Fibroblast of upper back skin (primary cell): ENCODE data around the gene DLX1.

Experiments
- DNase-seq: peaks from one replicate; pipeline ENCODE4 v3.0.0-alpha.2; 2013

The DLX1 gene

DNA sequence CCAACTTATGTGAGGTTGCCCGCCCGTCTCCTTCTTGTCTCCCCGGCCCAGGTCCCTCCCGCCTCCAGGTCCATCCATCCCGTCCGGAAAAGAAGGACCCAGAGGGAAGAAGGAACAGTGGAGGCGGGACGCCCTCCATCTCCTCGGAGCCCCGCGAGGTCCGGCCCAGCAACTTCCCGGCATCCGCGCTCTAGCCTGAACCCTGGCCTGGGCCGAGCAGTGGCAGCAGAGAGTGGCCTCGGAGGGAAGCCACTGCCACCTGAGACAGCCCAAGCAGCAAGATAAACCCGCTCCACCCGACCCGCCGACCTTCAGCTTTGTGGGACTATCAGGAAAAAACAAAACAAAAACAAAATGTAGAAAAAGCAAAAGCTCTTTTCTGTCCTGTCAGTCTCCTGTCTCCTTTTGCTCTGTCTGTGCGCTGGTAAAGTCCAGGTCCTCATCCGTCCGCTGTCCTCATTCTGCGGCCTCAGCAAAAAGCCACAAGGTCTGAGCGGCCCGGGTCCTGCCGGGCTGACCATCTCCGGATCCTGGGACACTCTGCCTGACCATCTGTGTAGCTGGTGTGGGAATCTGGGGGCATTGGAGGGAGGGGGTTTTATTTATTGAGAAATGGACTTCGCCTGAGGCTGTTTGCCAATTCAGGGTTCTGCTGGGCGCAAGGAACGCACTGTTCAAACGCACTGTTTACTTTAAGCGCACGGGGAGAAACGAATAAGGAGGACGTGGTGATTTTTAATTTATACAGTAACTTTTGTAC lies 3.1 kb downstream of the DLX1 start:
- DNase-seq = no peak

- no peak for DNase-seq
These were observed 3.7 kb downstream of the DLX1 start for GRCh38 chr2:172089005-172089504.

- DNase-seq = no peak
These were observed 4.3 kb downstream of the DLX1 start for GRCh38 chr2:172089633-172090032.

DNA sequence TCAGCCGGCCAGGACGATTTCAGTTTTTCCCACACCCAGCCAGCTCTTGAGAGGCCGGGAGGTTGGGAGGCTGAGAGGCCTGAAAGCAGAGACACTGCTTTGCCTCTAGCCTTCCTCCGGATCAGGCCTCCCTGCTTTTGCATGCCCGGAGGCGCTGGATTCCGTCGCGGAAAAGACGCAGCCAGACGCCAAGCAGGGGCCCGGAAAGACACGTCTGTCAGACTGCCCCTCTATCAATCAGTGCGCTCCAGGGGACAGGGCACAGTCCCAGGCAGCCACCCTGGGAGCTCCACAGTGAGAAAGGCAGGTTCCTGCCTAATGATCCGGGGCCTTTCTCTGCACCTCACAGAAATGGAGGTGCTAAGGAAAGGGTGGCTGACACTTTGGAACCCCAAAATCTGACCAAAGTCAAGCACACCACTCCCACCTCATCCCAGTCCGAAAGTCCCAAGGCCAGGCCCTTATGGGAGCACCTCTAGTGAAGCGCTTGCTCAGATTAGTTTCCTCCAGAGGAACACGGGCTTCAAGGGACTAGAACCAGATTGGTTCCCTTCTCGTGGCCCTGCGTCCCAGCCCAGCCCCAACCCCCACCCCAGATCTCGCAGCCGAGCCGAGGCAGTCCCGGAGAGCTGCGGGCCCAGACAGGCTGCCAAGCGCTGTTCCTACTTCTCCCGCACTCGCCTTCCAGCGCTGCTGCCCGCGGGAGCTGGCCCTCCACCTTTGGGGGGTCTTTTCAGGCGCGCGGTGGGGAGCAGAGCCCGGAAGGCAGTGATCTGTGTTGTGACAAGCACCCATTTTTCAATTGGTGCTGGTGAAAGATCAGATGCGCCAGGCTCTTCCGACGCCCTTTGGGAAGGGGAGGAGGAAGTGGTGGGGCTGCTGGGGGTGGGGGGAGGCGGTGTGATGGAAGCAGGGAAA lies 5.0 kb downstream of the DLX1 start:
- DNase-seq = no peak

GRCh38 chr2:172091000-172091641 lies 5.8 kb downstream of the DLX1 start:
- no peak for DNase-seq

DNA sequence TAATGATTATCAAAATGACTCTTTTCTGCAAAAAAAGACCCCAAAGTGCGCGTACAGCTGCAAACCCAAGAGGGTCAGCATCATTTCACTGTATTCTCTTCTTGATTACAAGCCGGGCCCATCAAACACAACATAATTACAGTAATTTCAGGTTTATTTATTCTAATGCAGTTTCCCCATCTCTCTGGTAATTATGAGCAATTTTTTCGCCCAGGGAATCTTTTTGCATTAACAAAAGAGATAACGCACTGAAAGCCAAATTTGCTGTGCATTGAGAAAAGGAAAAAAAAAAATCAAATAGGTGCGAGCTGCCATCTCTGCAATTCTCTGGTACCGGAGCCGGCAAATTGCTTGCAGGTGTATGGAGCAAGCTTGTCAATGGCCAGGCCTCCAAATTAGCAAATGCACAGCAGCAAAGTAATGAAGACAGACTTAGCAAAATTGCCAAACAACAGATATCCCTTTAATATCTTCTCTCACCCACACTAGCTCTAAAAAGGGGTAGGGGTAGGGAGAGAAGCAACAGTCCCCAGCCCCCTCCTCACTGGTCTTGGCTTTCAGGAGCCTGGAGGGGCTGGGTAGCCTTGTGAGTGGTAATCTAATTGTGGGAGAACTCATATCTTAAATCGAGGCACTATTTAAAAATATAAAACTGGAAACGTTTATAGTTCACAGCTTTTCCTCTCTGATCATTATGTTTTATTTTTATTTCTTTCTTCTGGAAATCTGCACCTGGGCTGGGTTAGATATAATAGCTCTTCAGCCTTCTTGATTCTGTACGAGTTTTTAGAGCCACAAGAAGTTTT lies 6.7 kb downstream of the DLX1 start:
- DNase-seq = no peak

DNA sequence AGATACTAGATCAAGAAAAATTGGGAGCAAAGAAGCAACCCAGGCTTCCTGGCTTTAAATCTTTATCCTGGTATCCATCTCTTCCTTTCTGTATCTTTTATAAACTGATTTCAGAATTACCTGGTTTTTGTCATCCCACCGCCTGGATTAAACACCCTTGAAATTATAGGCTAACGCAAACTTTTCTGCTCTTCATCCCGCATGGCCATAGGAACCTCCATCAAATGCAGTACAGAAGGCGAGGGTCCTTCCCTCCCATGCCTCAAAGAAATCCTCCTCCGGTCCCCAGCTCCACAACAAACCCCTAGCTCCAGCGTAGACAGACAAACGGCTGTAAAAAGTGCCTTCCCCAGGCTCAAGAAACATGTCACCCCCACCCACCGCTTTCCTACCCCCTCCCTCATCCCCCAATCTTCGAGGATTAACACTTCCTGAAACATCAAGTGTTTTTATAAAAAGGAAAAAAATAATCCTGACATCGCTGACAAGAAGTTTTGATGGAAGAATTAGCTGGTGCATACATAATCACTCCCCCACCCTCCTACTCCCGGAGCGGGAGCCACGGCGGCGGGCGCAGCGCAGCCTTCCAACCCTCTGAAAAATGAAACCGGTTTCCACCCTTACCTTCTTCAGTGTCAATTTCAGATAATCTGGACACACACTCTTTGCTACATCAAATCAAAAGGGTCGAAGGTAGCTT lies 7.6 kb downstream of the DLX1 start:
- DNase-seq = no peak

- DNase-seq = no peak
These were observed 8.3 kb downstream of the DLX1 start for GRCh38 chr2:172093416-172094293.

DNA sequence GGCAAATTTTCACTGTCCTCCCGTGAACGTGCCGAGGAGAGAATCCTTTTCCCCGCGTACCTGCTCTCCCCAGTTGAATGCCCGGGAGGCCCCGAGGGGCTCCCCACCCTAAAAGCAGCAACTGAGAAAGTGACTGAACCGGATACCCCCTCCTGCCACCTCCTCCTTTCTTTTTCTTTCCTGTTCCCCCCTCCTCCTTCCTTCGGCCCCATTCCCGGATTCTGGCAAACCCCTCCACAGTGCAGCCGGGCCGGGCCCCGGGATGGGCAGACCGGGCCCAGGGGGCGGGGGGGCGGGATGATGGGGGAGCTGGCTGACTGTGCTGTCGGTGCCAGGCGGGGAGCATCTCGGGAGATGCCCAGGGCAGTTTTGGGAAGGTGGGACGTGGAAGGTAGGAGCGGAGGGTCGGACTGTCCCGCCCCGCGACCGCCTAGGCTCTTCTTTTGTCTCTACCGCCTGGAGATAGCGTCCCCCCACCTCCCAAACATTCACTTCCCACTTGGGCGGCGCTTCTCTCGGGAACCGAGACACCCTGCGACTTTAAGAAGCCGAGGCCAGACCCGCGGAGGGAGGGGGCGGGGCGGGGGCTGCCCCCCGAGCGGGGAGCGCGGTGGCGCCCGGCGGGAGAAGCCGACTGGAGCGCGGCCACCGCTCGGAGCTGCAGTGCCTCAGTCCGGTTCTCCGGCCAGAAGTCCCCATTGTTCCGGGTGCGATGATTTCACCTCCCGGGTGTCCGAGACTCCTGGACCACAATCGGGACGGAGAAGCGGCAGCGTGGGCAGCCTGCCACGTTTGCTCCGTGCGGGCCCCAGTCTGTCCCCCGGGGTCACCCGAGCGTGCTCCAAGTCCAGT lies 9.2 kb downstream of the DLX1 start:
- peak; percentile 23 for DNase-seq

GRCh38 chr2:172095146-172095904 lies 10.0 kb downstream of the DLX1 start:
- DNase-seq = peak; percentile 88

DNA sequence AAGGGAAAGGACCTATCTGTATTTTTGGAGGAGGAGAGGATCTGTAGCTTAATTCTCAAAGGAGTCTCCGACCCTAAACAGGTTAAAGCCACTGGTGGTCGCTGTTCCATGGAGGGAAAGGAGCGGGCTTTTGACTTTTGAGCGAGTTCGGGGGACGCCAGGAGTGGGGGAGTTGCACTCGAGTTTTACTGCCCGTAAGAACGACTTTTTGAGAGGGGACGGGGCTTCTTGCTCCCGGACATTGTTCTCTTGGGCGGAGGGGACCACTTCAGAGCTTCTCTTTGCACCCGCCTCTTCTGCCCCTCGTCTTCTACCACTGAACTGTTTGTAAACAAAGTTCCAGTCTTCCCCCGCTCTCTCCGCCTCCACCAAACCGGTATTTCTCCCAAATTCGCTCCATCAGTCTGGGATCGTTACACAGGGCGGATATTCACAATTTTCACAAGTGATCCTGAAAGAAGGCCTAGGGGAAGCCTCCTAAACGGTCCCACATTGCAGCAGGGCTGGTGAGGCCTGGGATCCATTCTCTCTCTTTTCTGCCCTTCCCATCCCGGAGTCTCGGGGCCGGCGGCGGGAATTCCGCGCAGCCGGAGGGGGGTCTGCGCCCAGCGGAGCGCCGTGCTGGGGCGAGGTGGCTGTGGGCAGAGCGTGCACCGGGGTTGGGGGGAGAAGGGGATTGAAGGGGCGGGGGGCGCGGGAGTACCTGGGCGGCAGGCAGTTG lies 10.8 kb downstream of the DLX1 start:
- DNase-seq = peak; percentile 21

DNA sequence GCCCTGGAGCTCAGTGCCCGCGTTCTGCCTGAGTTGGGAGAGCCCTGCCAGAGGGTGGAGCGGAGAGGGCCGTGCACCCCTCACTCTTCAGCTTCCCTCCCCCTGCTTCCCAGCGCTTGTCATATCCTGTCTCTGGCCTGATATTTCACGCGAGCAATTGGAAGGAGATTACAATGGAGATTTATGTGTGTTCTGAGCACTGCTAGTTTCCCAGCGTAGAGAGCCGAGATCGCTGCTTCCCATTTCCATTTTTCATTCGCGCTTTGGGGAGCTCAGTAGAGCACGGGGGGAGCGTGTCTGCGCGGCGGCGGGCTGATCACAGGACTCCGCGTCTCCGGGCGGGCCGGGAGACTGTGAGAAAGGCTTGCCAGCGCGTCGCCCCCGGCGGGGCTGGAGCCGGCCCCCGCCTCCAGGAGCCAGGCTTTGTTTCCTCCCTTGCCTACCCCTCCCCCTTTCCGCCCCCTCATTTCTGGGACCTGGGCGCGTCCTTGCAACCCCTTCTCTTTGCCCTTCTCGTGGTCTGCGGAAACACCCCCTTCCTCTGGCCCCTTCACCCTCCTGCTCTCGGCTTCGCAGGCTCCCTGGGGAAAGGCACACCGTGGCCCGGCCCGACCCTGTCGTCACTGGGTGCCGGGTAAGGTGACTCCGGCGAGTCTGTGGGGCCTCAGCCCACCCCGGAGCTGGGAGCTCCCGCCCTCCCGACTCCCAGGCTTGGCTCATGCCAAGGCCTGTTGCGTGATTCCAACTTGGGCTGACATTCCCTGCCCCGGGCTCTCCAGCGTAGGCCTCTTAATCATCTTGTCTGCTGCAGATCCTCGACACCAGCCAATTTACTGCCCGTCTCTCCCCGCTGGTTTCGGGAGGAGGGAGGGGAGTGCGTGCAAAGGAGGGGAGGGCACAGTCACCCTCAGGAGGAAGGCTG lies 11.6 kb downstream of the DLX1 start:
- DNase-seq = peak; percentile 76

DNA sequence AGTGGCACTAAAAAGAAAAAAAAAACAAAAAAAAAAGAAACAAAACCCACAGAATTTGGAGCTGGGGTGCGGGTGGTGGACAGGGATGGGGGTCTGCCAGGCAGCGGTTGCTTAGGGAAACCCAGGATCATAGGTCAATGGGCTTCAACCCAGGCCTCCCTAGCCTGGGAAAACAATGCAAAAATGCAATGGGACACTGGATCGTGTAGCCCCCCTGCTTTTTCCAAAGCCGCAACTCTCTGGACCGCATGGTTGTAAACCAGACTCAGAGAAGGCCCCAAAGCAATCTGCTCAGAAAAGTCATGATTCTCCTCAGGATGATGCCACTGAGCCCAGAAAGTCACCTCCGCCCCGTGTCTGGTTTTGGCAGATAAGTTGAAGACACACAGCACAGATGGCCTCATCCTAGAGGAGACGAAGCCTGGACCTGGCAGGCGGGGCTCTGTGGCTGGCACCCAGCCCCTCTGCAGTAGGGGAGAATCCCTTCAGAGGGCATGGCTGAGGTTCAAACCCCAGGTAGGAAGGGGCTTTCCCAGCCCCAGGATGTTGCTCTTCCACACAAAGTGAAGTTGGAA lies 12.3 kb downstream of the DLX1 start:
- no peak for DNase-seq

DNA sequence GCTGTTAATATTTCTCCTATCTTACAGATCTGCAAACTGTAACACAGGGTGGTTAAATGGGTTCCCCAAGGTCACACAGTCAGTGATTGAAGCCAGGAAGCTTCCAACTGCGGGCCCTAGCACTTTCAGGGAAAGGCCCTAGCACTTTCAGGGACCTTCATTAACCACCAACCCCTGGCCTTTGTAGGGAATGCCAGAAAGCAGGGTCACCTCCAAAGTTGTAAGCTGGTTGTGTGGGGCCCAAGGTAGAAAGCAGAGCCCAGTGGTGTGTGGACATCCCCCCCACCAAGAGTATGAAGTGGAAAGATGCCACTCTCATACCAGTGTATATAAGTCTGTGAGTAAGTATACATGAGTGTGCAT lies 13.0 kb downstream of the DLX1 start:
- DNase-seq = no peak

GRCh38 chr2:172098650-172099471 lies 13.6 kb downstream of the DLX1 start:
- DNase-seq = peak; percentile 80
